GM21360 (cell line): ENCODE results near the gene NLGN3.

ENCODE experiments used
- ATAC-seq: cut with Tn5 transposase; IDR thresholded peaks from one replicate; pipeline ENCODE4 v1.9.1; 2021; ENCODE audit warnings: mild to moderate bottlenecking, moderate library complexity; ENCODE audit not compliant: unreplicated experiment

NLGN3 gene

DNA sequence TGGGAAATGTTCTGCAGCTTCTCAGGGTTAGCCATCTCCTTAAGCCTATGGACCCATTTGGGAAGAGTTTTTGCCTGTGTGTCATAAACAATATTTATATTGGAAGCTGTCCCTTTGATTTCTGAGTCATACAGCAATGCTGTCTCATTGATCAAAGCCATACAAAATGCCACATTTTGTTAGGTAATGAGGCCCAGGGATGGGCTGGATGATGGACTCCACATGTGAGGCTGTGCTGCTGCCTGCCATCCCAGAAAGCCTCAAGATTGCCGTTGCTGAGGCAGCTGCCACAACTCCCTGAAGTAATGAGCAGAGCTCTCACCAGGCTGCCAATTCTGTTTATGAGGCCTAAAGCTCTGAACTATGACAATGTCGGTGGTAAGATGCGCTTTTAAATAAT is 66.2 kb downstream of the NLGN3 start:
- no peak for ATAC-seq

- no peak for ATAC-seq
These were observed 67.9 kb downstream of the NLGN3 start for GRCh38 chrX:71212536-71212935.

GRCh38 chrX:71214152-71214551 is 69.5 kb downstream of the NLGN3 start:
- ATAC-seq, result no peak

GRCh38 chrX:71214604-71215337 is 70.1 kb downstream of the NLGN3 start:
- no peak for ATAC-seq

GRCh38 chrX:71215338-71215912 is 70.8 kb downstream of the NLGN3 start:
- no peak for ATAC-seq

GRCh38 chrX:71216485-71216884 is 71.8 kb downstream of the NLGN3 start:
- ATAC-seq, result no peak

DNA sequence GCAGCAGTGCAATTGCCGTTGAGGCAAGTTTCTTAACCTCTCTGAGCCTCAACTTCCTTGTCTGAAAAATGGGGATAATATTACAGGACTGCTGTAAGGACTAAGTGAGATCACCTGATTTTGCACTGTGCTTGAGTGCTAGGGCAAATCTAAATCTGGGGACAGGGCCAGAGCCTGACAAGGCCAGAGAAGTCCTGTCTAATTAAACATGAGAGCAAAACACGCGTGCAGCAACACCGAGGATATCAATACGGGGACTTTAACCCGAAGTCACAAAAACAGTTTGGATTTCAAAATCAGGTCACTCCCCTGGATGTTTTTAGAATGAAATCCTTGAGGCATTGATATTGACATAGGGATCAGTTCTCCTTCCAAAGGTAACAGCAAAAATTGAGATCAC is 72.7 kb downstream of the NLGN3 start:
- no peak for ATAC-seq
